SKM-1 treated with dmso at 0.1 percent for 144 hours (cell line): ENCODE data around the gene SPHK1.

Experiments
- DNase-seq: peaks from one replicate; lab custom pipeline; 2025; ENCODE audit not compliant: unreplicated experiment; lab: John Stamatoyannopoulos, UW

SPHK1 gene

GRCh38 chr17:76432004-76432403, 47.6 kb downstream of the SPHK1 start:
- DNase-seq = no peak

DNA sequence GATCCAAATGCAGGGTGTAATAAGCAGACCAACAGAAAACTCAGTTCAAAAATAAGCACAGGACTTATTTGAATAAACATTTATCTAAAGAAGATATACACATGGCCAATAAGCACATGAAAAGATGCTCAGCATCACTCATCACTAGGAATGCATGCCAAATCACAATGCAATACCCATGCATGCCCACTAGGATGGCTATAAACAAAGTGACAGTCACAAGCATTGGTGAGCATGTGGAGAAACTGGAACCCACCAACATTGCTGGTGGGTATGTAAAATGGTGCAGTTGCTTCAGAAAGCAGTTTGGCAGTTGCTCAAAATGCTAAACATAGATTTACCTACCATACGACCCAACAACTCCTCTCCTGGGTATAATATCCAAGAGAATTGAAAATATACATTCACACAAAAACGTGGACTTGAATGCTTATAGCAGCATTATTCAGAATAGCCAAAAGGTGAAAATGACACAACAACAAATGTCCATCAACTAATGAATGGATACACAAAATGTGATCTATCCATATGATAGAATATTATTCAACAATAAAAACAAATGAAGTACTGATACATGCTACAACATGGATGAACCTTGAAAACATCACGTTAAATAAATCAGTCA, 48.4 kb downstream of the SPHK1 start:
- DNase-seq = peak; percentile 20

DNA sequence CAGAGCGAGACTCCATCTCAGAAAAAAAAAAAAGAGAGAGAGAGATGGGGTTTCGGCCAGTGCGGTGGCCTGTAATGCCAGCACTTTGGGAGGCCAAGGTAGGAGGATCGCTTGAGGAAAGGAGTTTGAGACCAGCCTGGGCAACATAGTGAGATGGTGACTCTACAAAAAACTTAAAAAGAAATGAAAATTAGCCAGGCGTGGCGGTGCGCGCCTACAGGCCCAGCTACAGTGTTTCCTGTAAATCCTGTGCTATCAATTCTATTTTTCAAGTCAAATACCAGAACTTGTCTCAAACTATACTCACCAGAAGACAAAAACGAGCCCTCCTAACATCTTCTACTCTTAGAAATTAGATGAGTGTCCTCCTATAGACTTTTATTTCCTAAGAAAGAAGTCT, 49.3 kb downstream of the SPHK1 start:
- DNase-seq = no peak

DNA sequence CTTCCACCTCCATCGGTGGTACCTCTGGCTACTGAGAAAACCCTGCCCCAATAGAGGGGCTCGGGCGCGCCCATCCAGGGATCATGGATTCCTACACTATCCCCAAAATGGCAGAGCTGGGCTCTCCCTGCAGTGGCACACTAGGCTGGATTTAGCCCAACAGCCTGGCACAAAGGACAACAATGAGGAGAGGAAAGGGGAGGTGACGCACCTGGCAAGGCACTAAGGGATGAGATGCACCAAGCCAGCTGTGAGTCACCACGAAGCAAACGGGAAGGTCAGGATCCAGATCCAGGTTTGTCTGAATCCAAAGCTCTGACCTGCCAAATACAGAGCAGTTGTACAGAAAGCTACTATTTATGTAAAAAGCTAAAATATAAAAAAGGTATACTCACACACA, 50.5 kb downstream of the SPHK1 start:
- DNase-seq = no peak

DNA sequence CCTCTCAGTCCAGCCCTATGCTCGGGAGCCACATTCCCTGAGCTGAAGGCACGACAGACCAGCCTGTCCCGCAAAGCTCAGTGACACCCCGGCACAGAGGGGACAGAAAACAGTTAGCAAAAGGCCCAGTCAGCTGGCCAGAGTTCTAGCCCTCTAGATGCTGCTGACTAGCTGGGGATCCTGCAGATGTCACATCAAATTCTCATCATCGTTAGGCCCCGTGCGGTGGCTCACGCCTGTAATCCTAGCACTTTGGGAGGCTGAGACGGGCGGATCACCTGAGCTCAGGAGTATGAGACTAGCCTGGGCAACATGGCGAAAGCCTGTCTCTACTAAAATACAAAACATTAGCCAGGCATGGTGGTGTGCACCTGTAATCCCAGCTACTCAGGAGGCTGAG, 51.3 kb downstream of the SPHK1 start:
- no peak for DNase-seq
